Mucosa of descending colon (tissue), 3 donors: ENCODE measurements around the gene ACACA. TPM values are rescaled to one million over a fixed set of nuclear protein-coding genes. Genes with fewer than 3 reads are reported as not detected.
A peak's percentile ranks its signal among the peaks of the same experiment; 100 is the strongest.

ENCODE experiments used
- ATAC-seq: fragments of 200-7000 bp; cut with Tn5 transposase; one replicate; pipeline ENCODE4 v1.9.1; 2020; ENCODE audit warnings: mild to moderate bottlenecking, moderate library complexity
- DNase-seq, 3 donors: peaks; one replicate each; pipeline ENCODE4 v3.0.0-alpha.2; 2020
- H3K36me3 ChIP-seq: fragments of 200-600 bp; one replicate; pipeline ENCODE4 v1.8.0; 2021; ENCODE audit warnings: low read depth, mild to moderate bottlenecking
- H3K4me1 ChIP-seq: fragments of 200-600 bp; one replicate; pipeline ENCODE4 v1.8.0; 2021; ENCODE audit warnings: low read depth, mild to moderate bottlenecking
- H3K4me3 ChIP-seq: fragments of 200-600 bp; one replicate; pipeline ENCODE4 v1.8.0; 2021; ENCODE audit warnings: mild to moderate bottlenecking
- H3K9me3 ChIP-seq: fragments of 200-600 bp; one replicate; pipeline ENCODE4 v1.8.0; 2021; ENCODE audit warnings: mild to moderate bottlenecking
- intact Hi-C, 2 donors: fragments of 100-400 bp; cut with DNase I in 1 of 2; cut with micrococcal nuclease in 1 of 2; formaldehyde crosslinking; loops; one replicate each; pipeline versions ENCODE4 v1.11.0 to v1.11.1; 2022; cut with DNase I, micrococcal nuclease
- total RNA-seq, 3 donors: library from RNA; stranded (reverse); fragmentation: NEBNext Ultra II Directional in 2 of 3; extraction: Animal tissue kit (Norgen Biotek cat#: 25700) in 2 of 3; gene quantifications; one replicate each; pipeline versions ENCODE4 v1.2.1 to v1.2.4, GENCODE V29; 2021 to 2023
- TF ChIP-seq, protein P1 (sequence below): fragments of 200-600 bp; IDR thresholded peaks from one replicate; pipeline ENCODE4 v1.8.0; 2022; ENCODE audit warnings: antibody characterized with exemption, mild to moderate bottlenecking
- donor health status: DM: no; HTN: no; CAD: no; lungs with moderate emphysema.
- donor health status: DM: no; HTN: no; CAD: no.
- donor health status: DM: no; HTN: yes; CAD: no.

Gene ACACA
- total RNA-seq, 3 donors from 2014 or later: 58.5 to 64.1 (median 60.3) TPM

DNA sequence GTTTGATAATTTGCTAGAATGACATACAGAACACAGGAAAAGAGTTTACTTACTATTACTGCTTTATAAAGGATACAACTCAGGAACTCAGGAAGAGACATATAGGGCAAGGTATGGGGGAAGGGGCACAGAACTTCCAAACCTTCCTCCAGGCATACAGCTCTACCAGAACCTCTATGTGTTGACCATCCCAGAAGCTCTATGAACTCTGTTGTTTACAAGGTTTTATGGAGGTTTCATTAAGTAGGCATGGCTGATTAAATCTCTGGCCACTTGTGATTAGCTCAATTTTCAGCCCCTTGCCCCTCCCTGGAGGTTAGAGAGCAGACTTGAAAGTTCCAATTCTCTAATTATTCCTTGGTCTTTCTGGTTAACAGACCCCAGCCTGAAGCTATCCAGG, 91.0 kb downstream of the ACACA start:
- no peaks in the 10 kb centered on the region for H3K4me1 ChIP-seq
- no peaks in the 10 kb centered on the region for H3K9me3 ChIP-seq
- intact Hi-C loops: no loop called here
- ATAC-seq: no peak
- DNase-seq: no peak
- TF ChIP-seq, protein P1, sequence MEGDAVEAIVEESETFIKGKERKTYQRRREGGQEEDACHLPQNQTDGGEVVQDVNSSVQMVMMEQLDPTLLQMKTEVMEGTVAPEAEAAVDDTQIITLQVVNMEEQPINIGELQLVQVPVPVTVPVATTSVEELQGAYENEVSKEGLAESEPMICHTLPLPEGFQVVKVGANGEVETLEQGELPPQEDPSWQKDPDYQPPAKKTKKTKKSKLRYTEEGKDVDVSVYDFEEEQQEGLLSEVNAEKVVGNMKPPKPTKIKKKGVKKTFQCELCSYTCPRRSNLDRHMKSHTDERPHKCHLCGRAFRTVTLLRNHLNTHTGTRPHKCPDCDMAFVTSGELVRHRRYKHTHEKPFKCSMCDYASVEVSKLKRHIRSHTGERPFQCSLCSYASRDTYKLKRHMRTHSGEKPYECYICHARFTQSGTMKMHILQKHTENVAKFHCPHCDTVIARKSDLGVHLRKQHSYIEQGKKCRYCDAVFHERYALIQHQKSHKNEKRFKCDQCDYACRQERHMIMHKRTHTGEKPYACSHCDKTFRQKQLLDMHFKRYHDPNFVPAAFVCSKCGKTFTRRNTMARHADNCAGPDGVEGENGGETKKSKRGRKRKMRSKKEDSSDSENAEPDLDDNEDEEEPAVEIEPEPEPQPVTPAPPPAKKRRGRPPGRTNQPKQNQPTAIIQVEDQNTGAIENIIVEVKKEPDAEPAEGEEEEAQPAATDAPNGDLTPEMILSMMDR: no peak
- H3K36me3 ChIP-seq: no peaks in the 10 kb centered on the region
- no peak overlapping the region for H3K4me3 ChIP-seq

DNA sequence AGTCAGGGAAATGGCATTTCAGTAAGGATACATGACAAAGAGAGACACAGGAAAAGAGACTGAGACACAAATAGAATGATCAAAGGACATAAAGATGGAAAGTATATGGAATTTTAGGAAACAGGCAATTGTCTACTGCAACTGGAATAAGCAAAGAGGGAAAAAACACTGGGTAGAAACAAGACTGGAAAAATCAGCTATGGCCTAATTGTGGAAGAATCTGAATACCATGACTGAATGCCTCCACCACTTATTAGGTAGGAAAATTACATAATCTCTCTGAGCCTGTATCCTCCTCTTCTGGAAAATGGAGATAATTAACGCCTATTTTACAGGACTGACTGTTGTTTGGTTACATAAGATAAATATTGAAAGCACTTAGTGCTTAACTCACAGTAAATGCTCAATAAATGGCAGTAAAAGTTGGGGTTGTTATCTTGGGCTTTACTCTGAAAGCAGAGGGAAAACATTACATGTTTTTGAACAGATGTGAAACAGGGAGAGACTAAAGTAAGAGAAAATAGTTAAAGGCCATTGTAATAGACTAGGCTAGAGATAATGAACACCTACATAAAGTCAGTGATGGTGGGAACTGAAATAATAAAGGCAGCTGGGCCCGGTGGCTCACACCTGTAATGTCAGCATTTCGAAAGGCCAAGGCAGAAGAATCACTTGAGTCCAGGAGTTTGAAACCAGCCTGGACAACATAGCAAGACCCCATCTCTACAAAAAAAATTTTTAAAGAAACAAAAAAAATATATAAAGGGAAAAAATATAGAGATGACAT, 94.3 kb downstream of the ACACA start:
- TF ChIP-seq, protein P1: no peak
- H3K4me1 ChIP-seq: no peaks in the 10 kb centered on the region
- no peaks in the 10 kb centered on the region for H3K9me3 ChIP-seq
- ATAC-seq (no peak), DNase-seq (no peak)
- intact Hi-C loops: no loop called here
- no peak overlapping the region for H3K4me3 ChIP-seq
- H3K36me3 ChIP-seq: no peaks in the 10 kb centered on the region

DNA sequence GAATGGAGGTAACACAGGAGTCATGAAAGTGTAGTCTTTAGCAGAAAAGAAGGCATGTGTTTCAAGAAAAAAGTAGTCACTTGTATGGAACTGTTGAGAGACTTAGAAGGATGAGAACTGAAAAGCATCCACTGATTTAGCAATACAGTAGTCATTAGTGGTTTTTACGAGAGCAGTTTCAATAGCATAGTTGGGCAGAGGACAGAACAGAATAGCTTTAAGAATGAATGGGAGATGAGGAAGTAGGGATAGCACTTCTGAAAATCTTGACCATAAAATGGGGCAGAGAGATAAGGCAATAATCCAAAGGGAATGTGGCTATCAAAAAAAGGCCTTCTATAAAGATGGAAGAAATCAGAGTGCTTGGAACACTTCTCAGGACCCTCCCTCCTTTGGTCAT, 95.7 kb downstream of the ACACA start:
- no peak overlapping the region for H3K4me3 ChIP-seq
- intact Hi-C loops: no loop called here
- H3K9me3 ChIP-seq: no peaks in the 10 kb centered on the region
- H3K36me3 ChIP-seq: no peaks in the 10 kb centered on the region
- peak; percentile 57 for ATAC-seq
- no peak for DNase-seq
- TF ChIP-seq, protein P1: no peak
- no peaks in the 10 kb centered on the region for H3K4me1 ChIP-seq

DNA sequence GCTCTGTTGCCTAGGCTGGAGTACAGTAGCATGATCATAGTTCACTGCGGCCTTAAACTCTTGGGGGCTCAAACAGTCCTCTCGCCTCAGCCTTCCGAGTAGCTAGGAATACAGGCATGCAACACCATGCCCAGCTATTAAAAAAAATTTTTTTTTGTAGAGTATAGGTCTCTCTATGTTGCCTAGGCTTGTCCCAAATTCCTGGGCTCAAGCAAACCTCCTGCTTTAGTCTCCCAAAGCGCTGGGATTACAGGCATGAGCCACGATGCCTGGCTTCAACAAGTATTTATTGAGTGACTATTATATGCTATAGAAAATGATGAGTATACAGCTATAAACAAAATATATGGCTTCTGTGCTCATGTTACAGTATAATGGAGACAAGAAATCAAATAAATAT, 97.6 kb downstream of the ACACA start:
- H3K4me3 ChIP-seq: no peak overlapping the region
- no peaks in the 10 kb centered on the region for H3K9me3 ChIP-seq
- DNase-seq (no peak), ATAC-seq (no peak)
- intact Hi-C loops: no loop called here
- TF ChIP-seq, protein P1: no peak
- H3K4me1 ChIP-seq: no peaks in the 10 kb centered on the region
- H3K36me3 ChIP-seq: no peaks in the 10 kb centered on the region

DNA sequence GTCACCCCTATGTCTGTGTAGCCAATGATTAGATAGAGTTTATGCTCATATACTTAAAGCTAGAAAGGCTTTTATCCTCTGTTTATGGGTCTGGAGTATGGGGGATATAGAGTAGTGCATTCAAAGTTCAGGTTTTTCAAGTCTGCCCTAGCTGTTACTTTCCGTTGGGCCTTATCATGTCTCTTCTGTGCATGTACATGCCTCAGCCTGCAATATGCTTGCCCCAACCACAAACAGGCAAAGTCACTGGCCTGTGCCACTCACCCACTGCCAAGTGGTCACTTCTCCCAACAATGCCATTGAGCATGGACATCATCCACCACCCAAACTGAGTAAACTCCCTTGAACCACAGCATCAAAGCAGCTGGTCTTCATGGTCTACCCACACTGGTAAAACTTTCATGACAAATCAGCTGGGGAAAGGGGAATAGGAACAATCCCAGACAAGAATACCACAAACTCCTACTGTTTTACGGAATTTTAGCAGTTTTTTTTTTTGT, 101.2 kb downstream of the ACACA start:
- no peak for DNase-seq
- ATAC-seq: no peak

More for the DNA sequence above, 101.2 kb downstream of the ACACA start:
- TF ChIP-seq, protein P1: no peak
- no peak overlapping the region for H3K4me3 ChIP-seq
- no peaks in the 10 kb centered on the region for H3K4me1 ChIP-seq
- H3K36me3 ChIP-seq: no peaks in the 10 kb centered on the region
- H3K9me3 ChIP-seq: no peaks in the 10 kb centered on the region
- intact Hi-C loops: no loop called here
